K562 (cell line): ENCODE data around the gene PRSS22. TPM values are rescaled to one million over a fixed set of nuclear protein-coding genes. Genes with fewer than 3 reads are reported as not detected.

Experiments used
- ATAC-seq: fragments of 200-7000 bp; cut with Tn5 transposase; 3 replicates; pipeline ENCODE4 v1.9.1; 2020; ENCODE audit warnings: moderate library complexity
- BruUV-seq: library from RNA; stranded (reverse); fragments of 400-500 nt; replicated peaks from 2 replicates; lab custom pipeline; 2021; lab: Mats Ljungman, UMichigan
- CTCF ChIA-PET: fragments of 300-600 bp; formaldehyde crosslinking; extraction: SDS; loops from one replicate; lab custom pipeline; 2021; ENCODE audit warnings: low intra/inter-chr PET ratio; lab: Yijun Ruan, JAX
- POLR2A ChIA-PET: fragments of 300-600, 350-650 bp; sonication (Branson Sonifier 250); formaldehyde crosslinking; extraction: SDS; loops from one replicate; lab custom pipeline; 2021; ENCODE audit warnings: antibody characterized with exemption, inconsistent platforms; lab: Yijun Ruan, JAX
- DNase-seq, 4 experiments: peaks; one replicate each; pipeline versions ENCODE4 v3.0.0 to v3.0.0-alpha.2; 2011 to 2018; ENCODE audit warnings: low spot score in 3 of 4, mixed read lengths in 3 of 4; ENCODE audit errors: extremely low read depth in 1 of 4
- FAIRE-seq: peaks from 2 replicates; lab custom pipeline; 2011; peaks lifted over from hg19 to GRCh38; lab: Jason Lieb, UNC
- H2AFZ ChIP-seq: 2 replicates; pipeline ENCODE4 v1.6.0; 2011; ENCODE audit warnings: low read depth, low read length, control low read depth, inconsistent platforms
- H3K27ac ChIP-seq: fragments of 200-600 bp; 3 replicates; pipeline ENCODE4 v1.8.0; 2011; ENCODE audit warnings: low read depth, mild to moderate bottlenecking, control low read depth, inconsistent platforms, low read length, moderate library complexity, mixed read lengths; ENCODE audit errors: extremely low read depth
- H3K27me3 ChIP-seq, 2 experiments: fragments of 300-600 bp in 1 of 2; 2 replicates in 1 of 2; 3 replicates in 1 of 2; pipeline versions ENCODE4 v1.6.0 to v1.8.0; 2011; ENCODE audit warnings: inconsistent platforms in 2 of 2, low read length in 2 of 2, mild to moderate bottlenecking in 1 of 2, mixed read lengths in 1 of 2, moderate library complexity in 1 of 2; ENCODE audit not compliant: control insufficient read depth in 2 of 2, insufficient read depth in 2 of 2
- H3K36me3 ChIP-seq: fragments of 300-600 bp; 3 replicates; pipeline ENCODE4 v1.8.0; 2011; ENCODE audit warnings: mild to moderate bottlenecking, low read length, inconsistent platforms; ENCODE audit not compliant: control insufficient read depth, insufficient read depth
- H3K4me1 ChIP-seq, 2 experiments: fragments of 200-600 bp in 1 of 2; replicated peaks in 1 of 2; 2 replicates in 1 of 2; 3 replicates in 1 of 2; pipeline versions ENCODE4 v1.5.1 to v1.8.0; 2011; ENCODE audit warnings: inconsistent platforms in 2 of 2, low read length in 2 of 2, mild to moderate bottlenecking in 1 of 2, mixed read lengths in 1 of 2, moderate library complexity in 1 of 2; ENCODE audit not compliant: control insufficient read depth in 2 of 2, insufficient read depth in 2 of 2
- H3K4me2 ChIP-seq: 2 replicates; pipeline ENCODE4 v1.6.1; 2011; ENCODE audit warnings: low read length, control low read depth, inconsistent platforms, mixed read lengths; ENCODE audit not compliant: insufficient read depth
- H3K4me3 ChIP-seq: fragments of 200-600 bp; sonication (generic), shearing (Covaris generic); 2 replicates; pipeline ENCODE4 v1.5.1; 2016; ENCODE audit warnings: control low read depth, inconsistent platforms
- H3K79me2 ChIP-seq: fragments of 200-600 bp; 3 replicates; pipeline ENCODE4 v1.8.0; 2011; ENCODE audit warnings: low read length, inconsistent platforms; ENCODE audit not compliant: control insufficient read depth, insufficient read depth
- H3K9ac ChIP-seq, 2 experiments: 2 replicates each; pipeline versions ENCODE4 v1.6.0 to v1.6.1; 2011; ENCODE audit warnings: low read depth in 2 of 2, low read length in 2 of 2, control low read depth in 1 of 2, inconsistent platforms in 1 of 2, mild to moderate bottlenecking in 1 of 2, mixed read lengths in 1 of 2; ENCODE audit not compliant: insufficient read depth in 1 of 2
- H3K9me1 ChIP-seq: one replicate; pipeline ENCODE4 v1.6.0; 2011; ENCODE audit warnings: inconsistent platforms, mild to moderate bottlenecking, low read length, moderate library complexity; ENCODE audit not compliant: control insufficient read depth, insufficient read depth
- H3K9me3 ChIP-seq: replicated peaks from 2 replicates; pipeline ENCODE4 v1.5.1; 2011; ENCODE audit warnings: low read depth, low read length, inconsistent platforms; ENCODE audit not compliant: control insufficient read depth, insufficient read depth
- H4K20me1 ChIP-seq: replicated peaks from 2 replicates; pipeline ENCODE4 v1.6.1; 2011; ENCODE audit warnings: low read length, inconsistent platforms, mixed read lengths; ENCODE audit not compliant: control insufficient read depth, insufficient read depth
- HDGF ChIP-seq: fragments of 450-650 bp; IDR thresholded peaks from 2 replicates; pipeline ENCODE4 v1.6.1; 2016
- HEY1 ChIP-seq: fragments of 250-450 bp; sonication (Bioruptor Pico); IDR thresholded peaks from 2 replicates; pipeline ENCODE4 v1.5.0; 2020; ENCODE audit warnings: mild to moderate bottlenecking, moderate library complexity, borderline replicate concordance
- KDM5B ChIP-seq: fragments of 200-600 bp; sonication (generic); IDR thresholded peaks from 2 replicates; pipeline ENCODE4 v1.6.1; 2012; ENCODE audit warnings: low read depth, mild to moderate bottlenecking, moderate library complexity, low read length, control low read depth, inconsistent platforms; ENCODE audit not compliant: insufficient replicate concordance
- KLF13 ChIP-seq: fragments of 450-650 bp; IDR thresholded peaks from 2 replicates; pipeline ENCODE4 v1.6.1; 2016; ENCODE audit warnings: missing genetic modification characterization, low read depth, mild to moderate bottlenecking, missing compliant biosample characterization, moderate library complexity, borderline replicate concordance
- KLF6 ChIP-seq: fragments of 250-450 bp; sonication (Bioruptor Pico); IDR thresholded peaks from 2 replicates; pipeline ENCODE4 v1.4.0; 2020; ENCODE audit warnings: mild to moderate bottlenecking, moderate library complexity, borderline replicate concordance
- MTA1 ChIP-seq: fragments of 450-650 bp; IDR thresholded peaks from 2 replicates; pipeline ENCODE4 v1.6.1; 2017; ENCODE audit warnings: borderline replicate concordance
- MYC ChIP-seq, 2 experiments: fragments of 250-450 bp in 1 of 2; sonication (Bioruptor Pico) in 1 of 2; IDR thresholded peaks; 2 replicates each; pipeline versions ENCODE4 v1.5.1 to v1.6.1; 2012 to 2021; ENCODE audit warnings: low read depth in 2 of 2, borderline replicate concordance in 1 of 2, improper control_type of control experiment in 1 of 2, low read length in 1 of 2, mild to moderate bottlenecking in 1 of 2, moderate library complexity in 1 of 2
- NRF1 ChIP-seq, 2 experiments: fragments of 450-650 bp; IDR thresholded peaks in 1 of 2; conservative IDR thresholded peaks in 1 of 2; 2 replicates each; pipeline ENCODE4 v1.6.1; 2014; ENCODE audit warnings: mild to moderate bottlenecking in 2 of 2
- PBX2 ChIP-seq, 2 experiments: IDR thresholded peaks in 1 of 2; conservative IDR thresholded peaks in 1 of 2; 2 replicates each; pipeline ENCODE4 v1.6.1; 2016; ENCODE audit warnings: low read depth in 2 of 2, mild to moderate bottlenecking in 1 of 2, missing compliant biosample characterization in 1 of 2, missing genetic modification characterization in 1 of 2, moderate library complexity in 1 of 2
- PRMT5 ChIP-seq: sonication (generic); formaldehyde crosslinking; IDR thresholded peaks from 2 replicates; pipeline ENCODE4 v1.5.0; 2020; ENCODE audit warnings: missing genetic modification reagents
- SMARCE1 ChIP-seq: fragments of 450-650 bp; IDR thresholded peaks from 2 replicates; pipeline ENCODE4 v1.7.1; 2016; ENCODE audit warnings: mild to moderate bottlenecking
- ZBTB12 ChIP-seq: fragments of 250-450 bp; sonication (Bioruptor Pico); IDR thresholded peaks from 2 replicates; pipeline ENCODE4 v1.4.0; 2020
- WGBS: fragments of 100-300 bp; shearing (Covaris generic); methylation state at CpG from one replicate; pipeline ENCODE4 v1.1.6; 2016; ENCODE audit warnings: low coverage, mixed read lengths; ENCODE audit not compliant: insufficient coverage; ENCODE audit errors: missing lambda C conversion rate; 5-methylcytosine and 5-hydroxymethylcytosine counted together
- in situ Hi-C: fragments of 300-500 bp; cut with MboI; formaldehyde crosslinking; loops from 4 replicates; pipeline ENCODE4 v1.15.0; 2018; ENCODE audit warnings: inconsistent platforms, mixed read lengths
- intact Hi-C: fragments of 100-400 bp; cut with micrococcal nuclease; formaldehyde crosslinking; loops from 2 replicates; pipeline ENCODE4 v1.14.2; 2022
- polyA plus RNA-seq, 8 experiments: library from polyadenylated mRNA; depleted of rRNA in 4 of 8; stranded (reverse) in 5 of 8; unstranded in 3 of 8; fragments of >200 nt; fragmentation: Nextera tagmentation in 2 of 8; fragmentation: Illumina TruSeq in 1 of 8; extraction: Ambion mirVana in 2 of 8; extraction: Trizol in 1 of 8; gene quantifications; 2 replicates each; pipeline versions ENCODE4 v1.2.1 to v1.2.3, GENCODE V29; 2011 to 2014; ENCODE audit warnings: inconsistent platforms in 1 of 8, missing spikeins in 1 of 8
- total RNA-seq, 7 experiments: library from RNA; depleted of rRNA in 6 of 7; stranded (reverse); fragments of >200 nt in 6 of 7; fragmentation: Illumina TruSeq in 2 of 7; extraction: Trizol in 2 of 7; gene quantifications; 2 replicates each; pipeline versions ENCODE4 v1.2.1 to v1.2.3, GENCODE V29; 2011 to 2021; ENCODE audit warnings: low replicate concordance in 1 of 7
- TF ChIP-seq, protein P1 (sequence below): fragments of 250-450 bp; sonication (Bioruptor Pico); IDR thresholded peaks from 2 replicates; pipeline ENCODE4 v1.9.0; 2021; ENCODE audit warnings: mild to moderate bottlenecking

PRSS22 gene
- total and polyA plus RNA-seq, 9 of the 15 experiments (the other 6 are each of a cell fraction or from before 2014, with no cell fraction given), result 0.13 to 0.42 TPM; not detected in 7

DNA sequence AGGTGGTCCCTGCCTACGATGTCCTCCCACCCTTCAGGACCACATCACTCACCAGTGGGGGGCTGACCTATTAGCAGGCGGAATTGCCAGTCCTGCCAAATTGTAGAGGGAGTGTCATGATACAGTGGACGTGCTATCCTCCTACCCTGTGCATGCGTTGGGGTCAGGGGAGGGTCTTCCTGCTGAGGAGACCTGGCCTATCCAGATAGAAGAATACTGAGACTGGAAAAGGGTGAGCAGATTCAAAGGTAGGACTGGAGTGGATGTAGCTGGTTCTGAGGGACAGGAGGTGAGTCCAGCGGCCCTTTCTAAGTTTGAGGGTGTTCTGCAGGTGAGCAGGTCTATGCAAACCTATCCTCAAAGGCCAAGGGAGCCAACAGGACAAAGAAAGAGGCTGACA lies 51.7 kb downstream of the PRSS22 start:
- BruUV-seq, result no TSS peak

DNA sequence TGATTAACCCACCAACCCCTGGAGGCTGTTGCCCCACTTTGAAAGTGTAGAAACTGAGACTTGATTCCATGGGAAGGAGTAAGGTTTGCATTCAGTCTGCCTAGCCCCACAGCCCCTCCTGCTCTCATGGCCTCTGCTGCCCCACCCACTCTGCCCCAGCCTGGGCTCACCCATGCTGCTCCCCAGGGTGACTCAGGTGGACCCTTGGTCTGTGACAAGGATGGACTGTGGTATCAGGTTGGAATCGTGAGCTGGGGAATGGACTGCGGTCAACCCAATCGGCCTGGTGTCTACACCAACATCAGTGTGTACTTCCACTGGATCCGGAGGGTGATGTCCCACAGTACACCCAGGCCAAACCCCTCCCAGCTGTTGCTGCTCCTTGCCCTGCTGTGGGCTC lies 53.2 kb downstream of the PRSS22 start:
- peaks cover 4 to 38% of the 10 kb centered on the region in 2 experiments; a peak in 4 of 5 replicates for H3K27me3 ChIP-seq
- H3K9ac ChIP-seq, result no peak overlapping the region
- in situ Hi-C loops, result no loop called here
- no peaks in the 10 kb centered on the region for H3K36me3 ChIP-seq
- intact Hi-C loops, result no loop called here
- H3K4me1 ChIP-seq, result no peaks in the 10 kb centered on the region; a peak in 1 of 5 replicates
- DNase-seq, result no peak
- no peak for ATAC-seq
- no peaks in the 10 kb centered on the region for H4K20me1 ChIP-seq
- ChIA-PET POLR2A (no interaction called here), CTCF (no interaction called here)
- peaks cover 4% of the 10 kb centered on the region; the same call in 1 of the 2 replicates for H3K9me3 ChIP-seq
- no peak overlapping the region for H2AFZ ChIP-seq
- no peak overlapping the region for H3K27ac ChIP-seq
- no peaks in the 10 kb centered on the region for H3K79me2 ChIP-seq
- FAIRE-seq, result no peak
- BruUV-seq, result no TSS peak
- no peak overlapping the region for H3K4me2 ChIP-seq
- H3K4me3 ChIP-seq, result no peak overlapping the region
- WGBS, result 0% methylated on average over 4 of the region's 4 CpGs
- no peaks in the 10 kb centered on the region for H3K9me1 ChIP-seq
- no peak for TF ChIP-seq SMARCE1
- TF ChIP-seq ZBTB12 (CRISPR knock-in tag), result no peak
- TF ChIP-seq, protein P1, sequence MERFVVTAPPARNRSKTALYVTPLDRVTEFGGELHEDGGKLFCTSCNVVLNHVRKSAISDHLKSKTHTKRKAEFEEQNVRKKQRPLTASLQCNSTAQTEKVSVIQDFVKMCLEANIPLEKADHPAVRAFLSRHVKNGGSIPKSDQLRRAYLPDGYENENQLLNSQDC (CRISPR knock-in tag), result no peak
- no peak for TF ChIP-seq MYC (IDR thresholded peaks at IDR 0.05; ENCODE audit: low read depth, low read length)
- no peak for TF ChIP-seq MYC (CRISPR knock-in tag; IDR thresholded peaks at IDR 0.05; ENCODE audit: borderline replicate concordance, low read depth)
- TF ChIP-seq NRF1 (conservative IDR thresholded peaks at IDR 0.05 in 1 of 2, IDR thresholded peaks at IDR 0.05 in 1 of 2), result no peak
- TF ChIP-seq KDM5B, result no peak
- TF ChIP-seq HEY1 (CRISPR knock-in tag), result no peak
- TF ChIP-seq MTA1, result no peak
- no peak for TF ChIP-seq PBX2 (CRISPR knock-in tag; IDR thresholded peaks at IDR 0.05; ENCODE audit: low read depth)
- TF ChIP-seq PBX2 (tag; conservative IDR thresholded peaks at IDR 0.05; ENCODE audit: low read depth), result no peak

More for the DNA sequence above, 51.7 kb downstream of the PRSS22 start:
- intact Hi-C loops (no loop called here), in situ Hi-C loops (no loop called here)
- Histone ChIP-seq H3K9me3 (peaks cover 4% of the 10 kb centered on the region; the same call in 1 of the 2 replicates), H3K4me3 (no peak overlapping the region), H4K20me1 (no peaks in the 10 kb centered on the region), H3K9ac (no peak overlapping the region), H3K4me2 (no peak overlapping the region), H3K9me1 (no peaks in the 10 kb centered on the region), H3K27me3 (peaks cover 4 to 50% of the 10 kb centered on the region in 2 experiments; a peak in 4 of 5 replicates), H3K27ac (no peak overlapping the region), H3K36me3 (no peaks in the 10 kb centered on the region), H2AFZ (no peak overlapping the region), H3K4me1 (peaks cover 0 to under 1% of the 10 kb centered on the region in 2 experiments; a peak in 1 of 5 replicates), H3K79me2 (no peaks in the 10 kb centered on the region)
- ChIA-PET POLR2A (no interaction called here), CTCF (no interaction called here)
- TF ChIP-seq KLF6 (CRISPR knock-in tag), result no peak
- TF ChIP-seq KLF13 (tag), result no peak
- no peak for TF ChIP-seq HDGF
- no peak for TF ChIP-seq PRMT5 (CRISPR knock-in tag)
- no peak for ATAC-seq
- FAIRE-seq, result no peak
- WGBS, result 0% methylated on average over 5 of the region's 5 CpGs
- DNase-seq, result no peak
